Measurements from ENCODE around the gene HUNK. TPM values are rescaled to one million over a fixed set of nuclear protein-coding genes. Genes with fewer than 3 reads are reported as not detected.

The HUNK gene
- total RNA-seq = under 1 TPM; 0.27 to 0.42 TPM

DNA sequence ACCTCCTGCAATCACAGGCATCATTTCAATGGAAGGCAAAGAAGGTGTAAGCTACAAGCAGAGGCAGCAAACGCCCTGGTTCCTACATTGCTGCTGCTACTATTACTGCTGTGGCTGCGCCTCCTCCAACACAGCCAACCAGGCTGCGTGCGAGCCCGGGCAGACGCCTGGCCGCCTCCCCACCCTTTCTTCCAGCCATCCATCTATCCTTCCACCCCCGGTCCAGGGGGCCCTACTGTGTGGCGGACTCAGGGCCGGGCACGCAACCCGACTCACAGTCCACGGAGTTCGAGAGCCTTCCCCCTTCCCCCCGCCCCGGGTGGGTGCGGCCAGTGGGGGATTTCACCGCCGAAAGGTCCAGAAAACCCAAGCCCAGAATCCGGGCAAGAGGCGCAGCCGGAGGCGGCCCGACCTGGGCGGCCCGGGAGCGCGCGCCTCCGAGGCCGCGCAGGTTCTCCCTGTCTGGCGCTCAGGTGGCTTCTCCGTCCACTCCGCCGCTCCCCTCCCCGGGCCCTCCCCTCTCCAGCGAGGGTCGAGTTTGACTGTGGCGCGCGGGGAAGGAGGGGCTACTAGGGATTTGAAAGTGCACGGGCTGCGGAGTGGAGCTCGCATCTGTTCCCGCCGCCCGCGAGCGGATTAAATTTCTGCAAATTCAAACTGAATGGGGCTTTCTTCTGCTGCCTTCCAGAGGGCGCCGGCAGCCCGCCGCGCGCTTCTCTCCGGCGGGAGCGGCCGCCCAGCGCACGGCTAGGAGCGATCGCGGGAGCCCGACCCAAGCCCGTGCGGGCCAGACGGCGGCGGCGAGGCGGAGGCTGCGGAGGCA lies at the start of gene HUNK:
Gene HUNK (plus strand): TSS at position 569 of the 823 bp plus-strand sequence. CDS start 655 bp downstream, outside the sequence.
- H3K27me3 ChIP-seq (replicated peaks; ENCODE audit: insufficient read depth) = no peaks in the 10 kb centered on the region
- no peak for ATAC-seq (ENCODE audit: insufficient number of reproducible peaks, low FRiP score, low read depth)

DNA sequence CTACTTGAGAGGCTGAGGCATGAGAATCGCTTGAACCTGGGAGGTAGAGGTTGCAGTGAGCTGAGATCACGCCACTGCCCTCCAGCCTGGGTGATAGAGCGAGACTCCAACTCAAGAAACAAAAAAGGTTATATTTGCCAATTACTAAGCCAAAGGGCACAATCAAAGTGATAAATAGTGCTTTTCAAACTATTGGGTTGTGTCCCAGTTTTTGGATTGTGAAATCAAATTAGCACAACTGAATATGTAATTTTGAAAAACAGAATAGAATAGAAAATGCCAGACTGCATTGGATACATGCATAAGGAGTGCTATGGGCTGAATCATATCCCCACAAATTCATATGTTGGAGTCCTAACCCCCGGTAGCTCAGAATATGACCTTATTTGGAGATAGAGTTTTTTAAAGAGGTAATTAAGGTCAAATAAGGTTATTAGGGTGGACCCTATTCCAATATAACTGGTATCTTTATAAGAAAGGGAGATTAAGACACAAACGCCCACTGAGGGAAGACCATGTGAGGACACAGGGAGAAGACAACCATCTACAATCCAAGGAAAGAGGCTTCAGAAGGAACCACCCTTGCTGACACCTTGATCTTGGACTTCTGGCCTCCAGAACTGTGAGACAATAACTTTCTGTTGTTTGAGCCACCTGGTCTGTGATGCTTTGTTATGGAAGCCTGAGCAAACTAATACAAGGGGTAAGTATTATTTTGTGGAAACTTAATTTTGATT lies 42.9 kb upstream of the HUNK start:
- no peaks in the 10 kb centered on the region for H3K9me3 ChIP-seq
- no peaks in the 10 kb centered on the region for H3K27me3 ChIP-seq (replicated peaks; ENCODE audit: insufficient read depth)
- ATAC-seq (ENCODE audit: insufficient number of reproducible peaks, low FRiP score, low read depth) (no peak), DNase-seq (ENCODE audit: low spot score) (no peak)
- H3K4me1 ChIP-seq (ENCODE audit: control insufficient read depth in 1 of 2, low read depth in 2 of 2) = no peaks in the 10 kb centered on the region
- H3K4me3 ChIP-seq = no peak overlapping the region
- H3K36me3 ChIP-seq = no peaks in the 10 kb centered on the region
- TF ChIP-seq, protein P1, sequence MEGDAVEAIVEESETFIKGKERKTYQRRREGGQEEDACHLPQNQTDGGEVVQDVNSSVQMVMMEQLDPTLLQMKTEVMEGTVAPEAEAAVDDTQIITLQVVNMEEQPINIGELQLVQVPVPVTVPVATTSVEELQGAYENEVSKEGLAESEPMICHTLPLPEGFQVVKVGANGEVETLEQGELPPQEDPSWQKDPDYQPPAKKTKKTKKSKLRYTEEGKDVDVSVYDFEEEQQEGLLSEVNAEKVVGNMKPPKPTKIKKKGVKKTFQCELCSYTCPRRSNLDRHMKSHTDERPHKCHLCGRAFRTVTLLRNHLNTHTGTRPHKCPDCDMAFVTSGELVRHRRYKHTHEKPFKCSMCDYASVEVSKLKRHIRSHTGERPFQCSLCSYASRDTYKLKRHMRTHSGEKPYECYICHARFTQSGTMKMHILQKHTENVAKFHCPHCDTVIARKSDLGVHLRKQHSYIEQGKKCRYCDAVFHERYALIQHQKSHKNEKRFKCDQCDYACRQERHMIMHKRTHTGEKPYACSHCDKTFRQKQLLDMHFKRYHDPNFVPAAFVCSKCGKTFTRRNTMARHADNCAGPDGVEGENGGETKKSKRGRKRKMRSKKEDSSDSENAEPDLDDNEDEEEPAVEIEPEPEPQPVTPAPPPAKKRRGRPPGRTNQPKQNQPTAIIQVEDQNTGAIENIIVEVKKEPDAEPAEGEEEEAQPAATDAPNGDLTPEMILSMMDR (IDR thresholded peaks at IDR 0.05) = no peak
- no peak overlapping the region for H3K27ac ChIP-seq

More for the DNA sequence above, at the start of gene HUNK:
- no peak for DNase-seq (ENCODE audit: low spot score)
- Histone ChIP-seq H3K4me3 (peak within 1 kb of the TSS; percentile 77), H3K9me3 (no peaks in the 10 kb centered on the region), H3K27ac (no peak within 1 kb of the TSS), H3K4me1 (ENCODE audit: control insufficient read depth in 1 of 2, low read depth in 2 of 2) (peaks cover 14 to 38% of the 10 kb centered on the region in 2 donors), H3K36me3 (no peaks in the 10 kb centered on the region)
- TF ChIP-seq, protein P1 (IDR thresholded peaks at IDR 0.05) = no peak

DNA sequence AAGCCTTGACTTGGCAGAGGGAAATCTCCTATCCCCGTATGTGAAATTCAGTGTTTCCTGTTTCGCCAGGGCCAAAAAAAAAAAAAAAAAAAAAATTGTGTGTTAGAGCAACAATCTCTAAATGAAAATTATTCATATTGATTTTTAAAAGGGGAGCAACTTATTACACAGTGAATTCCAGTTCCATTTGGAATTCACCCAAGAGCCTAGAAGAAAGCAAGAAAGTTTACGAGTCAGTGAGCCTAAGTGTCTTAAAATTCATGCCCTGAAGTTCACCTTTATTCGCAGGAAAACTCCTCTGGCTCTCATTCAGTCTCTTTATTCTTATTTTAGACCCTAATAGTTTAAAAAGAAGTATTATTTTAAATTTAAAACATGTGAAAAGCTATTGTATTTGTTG lies 42.1 kb upstream of the HUNK start:
- ATAC-seq (ENCODE audit: insufficient number of reproducible peaks, low FRiP score, low read depth) (no peak), DNase-seq (ENCODE audit: low spot score) (no peak)
- Histone ChIP-seq H3K9me3 (no peaks in the 10 kb centered on the region), H3K27me3 (replicated peaks; ENCODE audit: insufficient read depth) (no peaks in the 10 kb centered on the region), H3K36me3 (no peaks in the 10 kb centered on the region), H3K27ac (no peak overlapping the region), H3K4me1 (ENCODE audit: control insufficient read depth in 1 of 2, low read depth in 2 of 2) (no peaks in the 10 kb centered on the region), H3K4me3 (no peak overlapping the region)
- TF ChIP-seq, protein P1 (IDR thresholded peaks at IDR 0.05) = no peak

DNA sequence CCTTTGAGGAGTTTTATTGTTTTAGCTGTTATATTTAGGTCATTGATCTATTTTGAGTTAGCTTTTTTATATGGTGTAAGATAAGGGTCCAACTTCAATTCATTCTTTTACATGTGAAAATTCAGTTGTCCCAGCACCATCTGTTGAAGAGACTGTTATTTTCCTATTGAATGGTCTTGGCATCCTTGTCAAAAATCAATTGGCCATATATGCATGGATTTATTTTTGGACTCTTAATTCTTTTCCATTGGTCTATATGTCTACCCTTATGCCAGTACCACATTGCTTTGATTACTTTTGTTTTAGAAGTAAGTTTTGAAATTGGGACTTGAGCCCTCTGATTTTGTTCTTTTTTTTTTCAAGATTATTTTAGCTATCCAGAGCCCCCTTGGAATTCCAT lies 35.8 kb upstream of the HUNK start:
- no peaks in the 10 kb centered on the region for H3K36me3 ChIP-seq
- H3K27ac ChIP-seq = no peak overlapping the region
- ATAC-seq (ENCODE audit: insufficient number of reproducible peaks, low FRiP score, low read depth) = no peak
- TF ChIP-seq, protein P1 (IDR thresholded peaks at IDR 0.05) = no peak
- no peak overlapping the region for H3K4me3 ChIP-seq
- DNase-seq (ENCODE audit: low spot score) = no peak
- H3K9me3 ChIP-seq = no peaks in the 10 kb centered on the region
- no peaks in the 10 kb centered on the region for H3K4me1 ChIP-seq (ENCODE audit: control insufficient read depth in 1 of 2, low read depth in 2 of 2)
- H3K27me3 ChIP-seq (replicated peaks; ENCODE audit: insufficient read depth) = no peaks in the 10 kb centered on the region
